WTC11 (cell line): Measurements from ENCODE around the gene CRCP.

ENCODE experiments used
- ZSCAN18 ChIP-seq: fragments of 250-450 bp; sonication (Bioruptor Pico); IDR thresholded peaks from 2 replicates; pipeline ENCODE4 v2.1.2; 2022; ENCODE audit warnings: mild to moderate bottlenecking, moderate library complexity
- TF ChIP-seq, protein P1 (sequence below): fragments of 200-600 bp; IDR thresholded peaks from 2 replicates; pipeline ENCODE4 v1.8.0; 2022; ENCODE audit warnings: antibody characterized with exemption

DNA sequence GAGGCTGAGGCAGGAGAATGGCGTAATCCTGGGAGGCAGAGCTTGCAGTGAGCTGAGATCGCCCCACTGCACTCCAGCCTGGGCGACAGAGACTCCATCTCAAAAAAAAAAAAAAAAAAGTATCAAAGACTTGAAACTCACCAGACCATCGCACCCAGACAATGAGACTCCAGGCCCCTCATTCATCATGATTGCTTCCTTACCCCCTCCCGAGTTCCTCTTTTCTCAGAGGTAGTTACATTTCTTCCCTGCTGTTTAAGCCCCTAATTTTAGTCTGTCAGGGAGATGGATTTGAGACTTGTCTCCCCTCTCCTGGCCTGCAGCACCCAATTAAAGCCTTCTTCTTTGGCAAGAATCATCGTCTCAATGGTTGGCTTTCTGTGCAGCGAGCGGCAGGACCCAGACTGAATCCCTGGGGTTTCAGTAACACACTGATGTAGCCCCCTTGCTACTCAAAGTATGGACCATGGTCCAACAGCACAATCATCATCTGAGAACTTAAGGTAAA, 71.1 kb downstream of the CRCP start:
- TF ChIP-seq, protein P1, sequence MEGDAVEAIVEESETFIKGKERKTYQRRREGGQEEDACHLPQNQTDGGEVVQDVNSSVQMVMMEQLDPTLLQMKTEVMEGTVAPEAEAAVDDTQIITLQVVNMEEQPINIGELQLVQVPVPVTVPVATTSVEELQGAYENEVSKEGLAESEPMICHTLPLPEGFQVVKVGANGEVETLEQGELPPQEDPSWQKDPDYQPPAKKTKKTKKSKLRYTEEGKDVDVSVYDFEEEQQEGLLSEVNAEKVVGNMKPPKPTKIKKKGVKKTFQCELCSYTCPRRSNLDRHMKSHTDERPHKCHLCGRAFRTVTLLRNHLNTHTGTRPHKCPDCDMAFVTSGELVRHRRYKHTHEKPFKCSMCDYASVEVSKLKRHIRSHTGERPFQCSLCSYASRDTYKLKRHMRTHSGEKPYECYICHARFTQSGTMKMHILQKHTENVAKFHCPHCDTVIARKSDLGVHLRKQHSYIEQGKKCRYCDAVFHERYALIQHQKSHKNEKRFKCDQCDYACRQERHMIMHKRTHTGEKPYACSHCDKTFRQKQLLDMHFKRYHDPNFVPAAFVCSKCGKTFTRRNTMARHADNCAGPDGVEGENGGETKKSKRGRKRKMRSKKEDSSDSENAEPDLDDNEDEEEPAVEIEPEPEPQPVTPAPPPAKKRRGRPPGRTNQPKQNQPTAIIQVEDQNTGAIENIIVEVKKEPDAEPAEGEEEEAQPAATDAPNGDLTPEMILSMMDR, result no peak
- TF ChIP-seq ZSCAN18 (CRISPR knock-in tag), result no peak
